Measurements from ENCODE around the gene DDX10.

Gene DDX10

DNA sequence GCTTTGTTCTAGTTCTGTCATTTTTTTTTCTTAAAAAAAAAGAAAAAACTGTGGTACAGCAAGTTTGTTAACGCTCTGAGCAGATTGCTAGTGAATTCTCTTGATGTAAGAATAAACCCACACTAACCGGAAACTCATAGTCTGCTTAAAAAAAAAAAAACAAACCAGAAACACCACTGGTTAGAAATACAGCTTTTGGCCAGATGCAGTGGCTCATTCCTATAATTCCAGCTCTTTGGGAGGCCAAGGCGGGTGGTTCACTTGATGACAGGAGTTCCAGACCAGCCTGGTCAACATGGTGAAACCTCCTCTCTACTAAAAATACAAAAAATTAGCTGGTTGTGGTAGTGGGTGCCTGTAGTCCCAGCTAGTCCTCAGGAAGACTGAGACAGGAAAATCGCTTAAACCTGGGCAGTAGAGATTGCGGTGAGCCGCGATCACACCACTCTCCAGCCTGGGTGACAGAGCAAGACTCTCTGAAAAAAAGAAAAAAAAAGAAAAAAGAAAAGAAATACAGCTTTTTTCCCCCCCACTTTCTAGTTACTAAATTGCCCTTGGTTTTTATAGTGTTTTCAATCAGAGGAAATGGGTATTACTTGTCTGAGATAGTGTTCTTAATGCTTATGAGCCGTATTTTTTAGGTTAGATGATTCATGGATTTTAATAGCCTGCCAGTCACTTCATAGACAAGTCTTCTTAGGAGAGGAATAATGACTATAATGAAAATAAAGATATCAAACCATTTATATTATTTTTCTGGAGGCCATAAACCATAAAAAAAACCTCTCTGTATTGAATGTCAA lies 222.8 kb downstream of the DDX10 start:
- Histone ChIP-seq H3K4me1 (ENCODE audit: control insufficient read depth, insufficient read depth, low read length, poor library complexity, severe bottlenecking) (no peaks in the 10 kb centered on the region), H3K4me3 (ENCODE audit: insufficient read depth, low read depth, low read length, poor library complexity, severe bottlenecking) (no peak overlapping the region), H3K27ac (ENCODE audit: insufficient read depth, low read length, poor library complexity, severe bottlenecking) (no peak overlapping the region), H3K27me3 (replicated peaks; ENCODE audit: control insufficient read depth, insufficient read depth, low read length, poor library complexity, severe bottlenecking) (no peaks in the 10 kb centered on the region), H3K36me3 (ENCODE audit: control insufficient read depth, insufficient read depth, low read length) (no peaks in the 10 kb centered on the region), H3K9me3 (ENCODE audit: control insufficient read depth, low read length) (no peaks in the 10 kb centered on the region)
- DNase-seq: no peak

- Histone ChIP-seq H3K9me3 (ENCODE audit: control insufficient read depth, low read length) (no peaks in the 10 kb centered on the region), H3K4me1 (ENCODE audit: control insufficient read depth, insufficient read depth, low read length, poor library complexity, severe bottlenecking) (no peaks in the 10 kb centered on the region), H3K36me3 (ENCODE audit: control insufficient read depth, insufficient read depth, low read length) (no peaks in the 10 kb centered on the region), H3K27me3 (replicated peaks; ENCODE audit: control insufficient read depth, insufficient read depth, low read length, poor library complexity, severe bottlenecking) (no peaks in the 10 kb centered on the region), H3K27ac (ENCODE audit: insufficient read depth, low read length, poor library complexity, severe bottlenecking) (no peak overlapping the region), H3K4me3 (ENCODE audit: insufficient read depth, low read depth, low read length, poor library complexity, severe bottlenecking) (no peak overlapping the region)
- no peak for DNase-seq
Measured at GRCh38 chr11:108890482-108891105, 225.7 kb downstream of the DDX10 start.

DNA sequence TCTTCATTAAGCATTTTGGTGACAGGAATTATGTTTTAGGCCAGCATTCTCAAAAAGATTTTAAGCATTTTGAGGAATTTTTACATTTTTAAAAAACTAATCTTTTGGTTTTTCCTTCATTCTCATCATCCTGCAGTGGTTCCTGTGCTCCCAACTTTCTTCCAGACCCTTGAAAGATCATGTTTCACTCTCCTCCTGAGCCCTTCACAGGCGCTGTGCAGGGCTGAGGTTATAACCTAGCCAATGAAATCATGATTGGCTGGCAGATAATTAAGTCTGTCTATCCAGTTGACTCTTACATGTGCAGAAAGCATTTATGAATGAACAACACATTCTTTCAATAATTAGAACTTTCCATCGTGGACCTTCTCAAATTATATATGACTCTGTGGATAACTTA lies 226.3 kb downstream of the DDX10 start:
- Histone ChIP-seq H3K27me3 (replicated peaks; ENCODE audit: control insufficient read depth, insufficient read depth, low read length, poor library complexity, severe bottlenecking) (no peaks in the 10 kb centered on the region), H3K4me3 (ENCODE audit: insufficient read depth, low read depth, low read length, poor library complexity, severe bottlenecking) (no peak overlapping the region), H3K4me1 (ENCODE audit: control insufficient read depth, insufficient read depth, low read length, poor library complexity, severe bottlenecking) (no peaks in the 10 kb centered on the region), H3K9me3 (ENCODE audit: control insufficient read depth, low read length) (no peaks in the 10 kb centered on the region), H3K27ac (ENCODE audit: insufficient read depth, low read length, poor library complexity, severe bottlenecking) (no peak overlapping the region), H3K36me3 (ENCODE audit: control insufficient read depth, insufficient read depth, low read length) (no peaks in the 10 kb centered on the region)
- DNase-seq: no peak

DNA sequence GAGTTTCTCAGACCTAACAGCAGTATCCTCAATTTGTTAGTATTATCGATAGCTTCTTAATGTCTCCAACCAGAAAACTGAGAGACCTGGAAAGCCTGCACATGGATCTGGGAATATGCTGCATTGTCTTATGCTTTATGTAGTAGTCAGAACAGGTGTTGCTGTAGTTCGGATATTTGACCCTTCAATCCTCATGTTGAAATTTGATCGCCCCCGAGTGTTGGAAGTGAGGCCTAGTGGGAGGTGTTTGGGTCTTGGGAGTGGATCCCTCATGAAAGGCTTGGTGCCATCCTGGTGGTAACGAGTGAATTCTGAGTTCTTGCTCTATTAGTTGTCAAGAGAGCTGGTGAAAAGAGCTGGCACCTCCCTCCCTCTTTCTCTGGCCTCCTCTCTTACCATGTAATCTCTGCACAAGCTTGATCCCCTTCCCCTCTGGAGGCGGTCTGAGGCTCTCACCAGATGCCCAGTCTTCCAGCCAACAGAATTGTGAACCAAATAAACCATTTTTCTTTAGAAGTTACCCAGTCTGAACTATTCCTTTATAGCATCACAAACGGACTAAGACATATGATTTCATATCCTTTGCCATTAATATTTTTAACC lies 227.1 kb downstream of the DDX10 start:
- Histone ChIP-seq H3K4me3 (ENCODE audit: insufficient read depth, low read depth, low read length, poor library complexity, severe bottlenecking) (no peak overlapping the region), H3K9me3 (ENCODE audit: control insufficient read depth, low read length) (no peaks in the 10 kb centered on the region), H3K4me1 (ENCODE audit: control insufficient read depth, insufficient read depth, low read length, poor library complexity, severe bottlenecking) (no peaks in the 10 kb centered on the region), H3K27ac (ENCODE audit: insufficient read depth, low read length, poor library complexity, severe bottlenecking) (no peak overlapping the region), H3K27me3 (replicated peaks; ENCODE audit: control insufficient read depth, insufficient read depth, low read length, poor library complexity, severe bottlenecking) (no peaks in the 10 kb centered on the region), H3K36me3 (ENCODE audit: control insufficient read depth, insufficient read depth, low read length) (no peaks in the 10 kb centered on the region)
- no peak for DNase-seq

DNA sequence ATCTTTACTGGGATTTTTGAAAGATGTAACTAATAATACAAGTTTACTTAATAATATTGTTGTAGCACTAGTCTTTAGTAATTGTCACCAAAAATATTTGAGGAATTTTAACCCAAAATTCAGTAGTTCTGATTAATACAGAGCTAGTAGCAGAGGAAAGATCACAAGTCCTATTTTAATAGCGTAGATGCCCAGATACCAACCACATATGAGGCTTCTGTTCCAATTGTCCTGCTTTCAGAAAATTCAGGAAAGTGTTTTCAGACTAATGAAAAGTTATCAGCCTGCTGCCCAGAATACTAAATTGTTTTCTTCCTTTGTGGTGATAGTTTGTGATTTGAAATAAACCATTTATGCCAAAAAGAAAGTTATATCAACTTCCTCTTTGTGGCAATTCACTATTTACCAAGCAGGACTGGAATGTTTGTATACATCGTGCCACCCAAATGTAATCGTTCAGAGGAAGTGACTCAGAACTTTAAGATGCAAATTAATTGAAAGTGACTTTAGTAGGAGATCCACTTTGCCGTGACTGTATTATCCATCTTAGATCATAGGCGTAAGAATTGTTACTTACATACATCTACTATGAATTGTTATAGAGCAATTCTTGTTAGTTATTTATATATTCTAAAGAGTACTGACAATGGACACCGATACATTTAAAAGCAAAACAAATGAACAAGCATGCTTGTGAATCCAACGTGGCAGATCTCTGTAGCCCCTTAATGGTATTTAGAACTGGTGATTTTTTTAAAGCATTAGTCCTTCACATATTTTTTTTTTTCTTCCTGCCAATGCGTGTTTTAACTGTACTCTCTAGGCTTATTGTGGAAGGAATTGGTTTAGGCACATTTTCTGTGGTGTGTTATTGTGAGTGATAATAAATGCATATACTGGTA lies 231.0 kb downstream of the DDX10 start:
- no peak overlapping the region for H3K27ac ChIP-seq (ENCODE audit: insufficient read depth, low read length, poor library complexity, severe bottlenecking)
- H3K9me3 ChIP-seq (ENCODE audit: control insufficient read depth, low read length): no peaks in the 10 kb centered on the region
- H3K4me3 ChIP-seq (ENCODE audit: insufficient read depth, low read depth, low read length, poor library complexity, severe bottlenecking): no peak overlapping the region
- H3K36me3 ChIP-seq (ENCODE audit: control insufficient read depth, insufficient read depth, low read length): no peaks in the 10 kb centered on the region
- H3K27me3 ChIP-seq (replicated peaks; ENCODE audit: control insufficient read depth, insufficient read depth, low read length, poor library complexity, severe bottlenecking): no peaks in the 10 kb centered on the region
- no peaks in the 10 kb centered on the region for H3K4me1 ChIP-seq (ENCODE audit: control insufficient read depth, insufficient read depth, low read length, poor library complexity, severe bottlenecking)
- no peak for DNase-seq

DNA sequence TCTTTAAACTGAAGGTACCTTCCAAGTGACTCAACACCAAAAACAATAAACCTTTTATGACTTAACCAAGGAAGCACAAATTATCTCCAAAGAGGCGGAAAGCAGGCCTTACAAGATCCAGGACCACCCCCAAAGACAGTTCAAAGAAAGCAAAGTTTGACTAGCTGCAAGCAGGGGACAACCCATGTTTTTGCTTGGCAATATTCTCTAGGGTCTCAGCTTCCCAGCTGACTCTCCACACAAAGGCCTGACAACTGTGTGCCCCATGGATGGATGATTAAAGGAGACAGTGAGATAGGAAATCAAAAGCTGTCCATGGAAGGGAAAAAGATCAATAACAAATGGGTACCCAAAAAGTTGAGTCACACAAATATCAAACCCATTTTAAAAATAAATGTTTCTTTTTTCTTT lies 232.2 kb downstream of the DDX10 start:
- H3K27me3 ChIP-seq (replicated peaks; ENCODE audit: control insufficient read depth, insufficient read depth, low read length, poor library complexity, severe bottlenecking): no peaks in the 10 kb centered on the region
- no peaks in the 10 kb centered on the region for H3K4me1 ChIP-seq (ENCODE audit: control insufficient read depth, insufficient read depth, low read length, poor library complexity, severe bottlenecking)
- H3K9me3 ChIP-seq (ENCODE audit: control insufficient read depth, low read length): no peaks in the 10 kb centered on the region
- no peak overlapping the region for H3K4me3 ChIP-seq (ENCODE audit: insufficient read depth, low read depth, low read length, poor library complexity, severe bottlenecking)
- H3K27ac ChIP-seq (ENCODE audit: insufficient read depth, low read length, poor library complexity, severe bottlenecking): no peak overlapping the region
- no peaks in the 10 kb centered on the region for H3K36me3 ChIP-seq (ENCODE audit: control insufficient read depth, insufficient read depth, low read length)
- DNase-seq: no peak

DNA sequence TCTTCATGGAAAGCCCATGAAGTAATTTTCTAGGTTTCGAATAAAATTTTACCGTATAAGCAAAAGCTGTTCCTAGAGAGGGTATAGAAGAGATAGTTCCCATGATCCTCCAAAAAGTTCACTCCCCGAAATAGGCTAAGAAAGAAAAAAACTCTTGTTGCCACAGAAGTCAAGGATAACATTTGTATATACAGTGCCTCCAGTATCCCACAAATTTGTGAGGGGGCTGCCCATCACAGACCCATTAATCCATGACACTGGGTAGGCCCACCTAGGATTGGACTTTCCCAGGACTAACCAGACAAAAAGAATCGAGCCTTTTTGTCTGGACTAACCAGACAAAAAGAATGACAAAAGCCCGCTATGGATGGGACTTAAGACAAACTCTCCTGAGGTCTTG lies 233.0 kb downstream of the DDX10 start:
- Histone ChIP-seq H3K27me3 (replicated peaks; ENCODE audit: control insufficient read depth, insufficient read depth, low read length, poor library complexity, severe bottlenecking) (no peaks in the 10 kb centered on the region), H3K4me3 (ENCODE audit: insufficient read depth, low read depth, low read length, poor library complexity, severe bottlenecking) (no peak overlapping the region), H3K4me1 (ENCODE audit: control insufficient read depth, insufficient read depth, low read length, poor library complexity, severe bottlenecking) (no peaks in the 10 kb centered on the region)

GRCh38 chr11:108901359-108901758 lies 236.5 kb downstream of the DDX10 start:
- no peak for DNase-seq
- Histone ChIP-seq H3K36me3 (ENCODE audit: control insufficient read depth, insufficient read depth, low read length) (no peaks in the 10 kb centered on the region), H3K27ac (ENCODE audit: insufficient read depth, low read length, poor library complexity, severe bottlenecking) (no peak overlapping the region), H3K4me3 (ENCODE audit: insufficient read depth, low read depth, low read length, poor library complexity, severe bottlenecking) (no peak overlapping the region), H3K27me3 (replicated peaks; ENCODE audit: control insufficient read depth, insufficient read depth, low read length, poor library complexity, severe bottlenecking) (no peaks in the 10 kb centered on the region), H3K9me3 (ENCODE audit: control insufficient read depth, low read length) (no peaks in the 10 kb centered on the region), H3K4me1 (ENCODE audit: control insufficient read depth, insufficient read depth, low read length, poor library complexity, severe bottlenecking) (no peaks in the 10 kb centered on the region)

More for the DNA sequence above, 233.0 kb downstream of the DDX10 start:
- Histone ChIP-seq H3K27ac (ENCODE audit: insufficient read depth, low read length, poor library complexity, severe bottlenecking) (no peak overlapping the region), H3K36me3 (ENCODE audit: control insufficient read depth, insufficient read depth, low read length) (no peaks in the 10 kb centered on the region), H3K9me3 (ENCODE audit: control insufficient read depth, low read length) (no peaks in the 10 kb centered on the region)
- DNase-seq: no peak

DNA sequence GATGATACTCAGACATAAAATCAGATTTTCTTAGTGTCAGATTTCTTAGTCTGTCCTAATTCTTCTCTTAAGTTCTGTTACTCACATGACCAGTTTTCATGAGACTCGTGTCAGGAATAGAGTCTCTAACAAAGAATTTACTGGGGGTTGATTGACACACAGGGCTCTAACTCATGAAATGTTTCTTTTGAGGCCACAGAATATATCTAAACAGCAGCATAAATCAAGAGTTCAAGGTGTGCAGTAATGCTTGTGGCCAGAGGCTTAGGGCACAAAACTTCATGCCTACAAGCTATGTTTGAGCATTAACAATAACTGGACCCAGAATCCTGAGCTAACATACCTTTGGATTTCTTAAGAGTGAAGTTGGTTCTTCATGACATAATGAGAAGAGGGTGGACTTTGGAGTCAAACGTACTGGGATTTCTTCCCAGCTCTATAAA lies 237.2 kb downstream of the DDX10 start:
- Histone ChIP-seq H3K27ac (ENCODE audit: insufficient read depth, low read length, poor library complexity, severe bottlenecking) (no peak overlapping the region), H3K36me3 (ENCODE audit: control insufficient read depth, insufficient read depth, low read length) (no peaks in the 10 kb centered on the region), H3K4me3 (ENCODE audit: insufficient read depth, low read depth, low read length, poor library complexity, severe bottlenecking) (no peak overlapping the region), H3K27me3 (replicated peaks; ENCODE audit: control insufficient read depth, insufficient read depth, low read length, poor library complexity, severe bottlenecking) (no peaks in the 10 kb centered on the region), H3K4me1 (ENCODE audit: control insufficient read depth, insufficient read depth, low read length, poor library complexity, severe bottlenecking) (no peaks in the 10 kb centered on the region), H3K9me3 (ENCODE audit: control insufficient read depth, low read length) (no peaks in the 10 kb centered on the region)
- DNase-seq: no peak

All from effector memory CD4-positive, alpha-beta T cell (primary cell).